ENCODE data around the gene PLCXD3. TPM values are rescaled to one million over a fixed set of nuclear protein-coding genes. Genes with fewer than 3 reads are reported as not detected.

The PLCXD3 gene
- total RNA-seq, 1 donor from 2014 or later: not detected

DNA sequence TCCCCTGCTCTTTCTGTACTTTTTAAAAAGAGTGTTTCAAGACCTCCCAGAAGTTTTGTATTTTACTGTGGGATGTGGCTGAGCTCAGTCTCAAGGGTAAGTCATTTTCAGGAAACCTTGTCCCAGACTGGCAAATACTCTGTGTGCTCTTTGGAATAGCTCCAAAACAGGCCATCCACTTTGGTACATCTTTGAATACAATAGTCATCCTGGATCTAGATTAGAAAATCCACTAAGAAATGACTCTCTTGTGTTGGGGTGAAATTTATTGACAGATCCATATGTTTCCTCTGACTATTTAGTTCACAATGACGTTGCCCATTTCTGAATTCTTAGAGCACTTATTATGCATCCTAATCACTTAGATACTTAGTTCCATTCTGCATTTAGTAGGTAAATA, 95.2 kb downstream of the PLCXD3 start:
- Mint-ChIP-seq H3K4me3 (no peak overlapping the region), H3K4me1 (no peaks in the 10 kb centered on the region), H3K27ac (no peak overlapping the region), H3K27me3 (no peaks in the 10 kb centered on the region), H3K36me3 (ENCODE audit: low read depth) (no peaks in the 10 kb centered on the region), H3K9me3 (no peaks in the 10 kb centered on the region)
- DNase-seq: no peak
- intact Hi-C loops (cut with micrococcal nuclease): no loop called here

DNA sequence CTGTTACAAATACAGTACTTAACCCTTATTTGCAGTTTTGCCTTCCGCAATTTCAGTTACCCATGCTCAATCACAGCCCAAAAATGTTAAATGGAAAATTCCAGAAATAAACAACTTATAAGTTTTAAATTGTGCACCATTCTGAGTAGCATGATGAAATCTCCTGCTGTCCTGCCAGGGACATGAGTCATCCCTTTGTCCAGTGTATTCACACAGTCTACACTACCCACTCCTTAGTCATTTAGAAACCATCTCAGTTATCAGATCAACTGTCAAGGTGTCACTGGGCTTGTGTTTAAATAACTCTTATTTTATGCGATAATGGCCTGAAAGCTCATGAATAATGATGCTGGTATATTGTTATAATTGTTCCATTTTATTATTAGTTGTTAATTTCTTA, 95.8 kb downstream of the PLCXD3 start:
- intact Hi-C loops (cut with micrococcal nuclease): no loop called here
- no peak for DNase-seq
- no peaks in the 10 kb centered on the region for H3K4me1 Mint-ChIP-seq
- H3K36me3 Mint-ChIP-seq (ENCODE audit: low read depth): no peaks in the 10 kb centered on the region
- H3K27me3 Mint-ChIP-seq: no peaks in the 10 kb centered on the region
- no peak overlapping the region for H3K4me3 Mint-ChIP-seq
- H3K27ac Mint-ChIP-seq: no peak overlapping the region
- H3K9me3 Mint-ChIP-seq: no peaks in the 10 kb centered on the region

DNA sequence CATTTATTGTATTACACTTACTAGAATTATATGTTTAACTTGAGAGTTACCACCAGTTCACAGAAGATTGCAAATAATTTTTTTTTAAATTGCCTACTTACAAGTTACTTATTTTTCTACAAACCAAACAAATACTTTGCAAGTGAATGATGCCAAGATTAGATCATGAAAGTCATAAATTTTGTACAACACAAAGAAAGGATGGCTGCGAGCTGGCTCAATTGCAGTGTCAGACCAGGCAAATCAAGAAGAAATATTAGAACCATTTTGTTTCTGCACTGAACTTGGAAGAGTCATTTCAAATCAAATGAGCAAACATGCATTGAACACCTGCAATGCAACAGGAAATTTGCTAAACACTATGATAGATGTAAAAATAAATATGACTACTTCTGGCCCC, 97.3 kb downstream of the PLCXD3 start:
- Mint-ChIP-seq H3K4me1 (no peaks in the 10 kb centered on the region), H3K27ac (no peak overlapping the region), H3K9me3 (no peaks in the 10 kb centered on the region), H3K4me3 (no peak overlapping the region), H3K27me3 (no peaks in the 10 kb centered on the region), H3K36me3 (ENCODE audit: low read depth) (no peaks in the 10 kb centered on the region)
- DNase-seq: no peak
- intact Hi-C loops (cut with micrococcal nuclease): no loop called here

DNA sequence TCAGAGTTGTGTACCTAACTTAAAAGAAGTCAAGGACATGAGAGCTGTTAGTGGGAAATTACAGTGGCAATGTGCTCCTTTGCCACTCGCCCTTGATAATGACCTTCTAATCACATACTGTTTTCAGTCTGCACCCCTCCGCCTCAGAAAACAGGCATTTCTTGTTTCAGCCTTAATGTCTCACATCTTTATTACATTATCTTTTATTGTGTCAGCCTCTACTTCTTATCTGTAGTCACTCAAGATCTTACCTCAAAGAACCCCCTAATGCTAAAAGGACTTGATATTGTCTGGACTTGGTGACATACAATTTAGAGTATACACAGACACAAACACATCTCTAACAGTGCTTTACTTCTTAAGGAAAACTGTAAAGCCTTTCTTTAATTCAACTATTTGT, 97.9 kb downstream of the PLCXD3 start:
- no peak overlapping the region for H3K4me3 Mint-ChIP-seq
- no peak for DNase-seq

DNA sequence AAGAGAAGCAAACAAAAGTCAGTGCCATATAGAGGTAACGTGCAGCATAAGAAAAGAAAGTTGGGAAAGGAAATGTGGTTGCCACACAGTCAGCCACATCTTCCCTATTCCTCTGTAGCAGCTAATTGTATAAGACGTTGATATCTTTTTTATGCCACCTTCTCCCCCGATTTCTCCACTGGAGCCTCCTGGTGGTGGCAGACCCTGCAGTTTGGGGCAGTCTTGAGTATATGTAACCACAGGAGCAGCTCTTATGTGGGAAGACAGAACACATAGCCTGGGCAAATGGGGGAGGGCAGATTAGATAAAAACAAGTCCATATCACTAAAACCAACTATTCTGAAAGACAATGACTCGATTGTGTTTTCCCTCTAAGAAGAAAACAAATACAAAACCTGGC, 99.7 kb downstream of the PLCXD3 start:
- no peaks in the 10 kb centered on the region for H3K4me1 Mint-ChIP-seq
- intact Hi-C loops (cut with micrococcal nuclease): no loop called here
- no peak overlapping the region for H3K27ac Mint-ChIP-seq
- H3K9me3 Mint-ChIP-seq: no peaks in the 10 kb centered on the region
- H3K36me3 Mint-ChIP-seq (ENCODE audit: low read depth): no peaks in the 10 kb centered on the region
- no peak for DNase-seq
- H3K27me3 Mint-ChIP-seq: no peaks in the 10 kb centered on the region
- H3K4me3 Mint-ChIP-seq: no peak overlapping the region

More for the DNA sequence above, 97.9 kb downstream of the PLCXD3 start:
- intact Hi-C loops (cut with micrococcal nuclease): no loop called here
- no peaks in the 10 kb centered on the region for H3K27me3 Mint-ChIP-seq
- H3K9me3 Mint-ChIP-seq: no peaks in the 10 kb centered on the region
- H3K27ac Mint-ChIP-seq: no peak overlapping the region
- H3K36me3 Mint-ChIP-seq (ENCODE audit: low read depth): no peaks in the 10 kb centered on the region
- no peaks in the 10 kb centered on the region for H3K4me1 Mint-ChIP-seq

DNA sequence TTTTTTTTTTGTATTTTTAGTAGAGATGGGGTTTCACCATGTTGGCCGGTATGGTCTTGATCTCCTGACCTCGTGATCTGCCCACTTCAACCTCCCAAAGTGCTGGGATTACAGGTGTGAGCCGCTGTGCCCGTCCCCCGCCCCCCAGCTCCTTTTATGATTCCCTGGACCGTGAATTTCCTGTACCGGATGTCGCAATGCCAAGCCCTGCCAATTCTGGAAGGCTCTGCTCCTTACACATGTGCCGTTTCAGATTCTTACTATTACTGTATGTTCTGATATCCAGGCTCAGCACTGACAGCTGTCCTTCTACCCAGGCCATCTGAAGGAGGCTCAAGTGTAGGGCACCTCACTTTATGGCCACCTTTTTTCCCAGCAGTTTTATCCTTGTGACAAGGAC, 100.1 kb downstream of the PLCXD3 start:
- Mint-ChIP-seq H3K36me3 (ENCODE audit: low read depth) (no peaks in the 10 kb centered on the region), H3K4me1 (no peaks in the 10 kb centered on the region), H3K27ac (no peak overlapping the region), H3K27me3 (no peaks in the 10 kb centered on the region), H3K4me3 (no peak overlapping the region), H3K9me3 (no peaks in the 10 kb centered on the region)
- no peak for DNase-seq
- intact Hi-C loops (cut with micrococcal nuclease): no loop called here

DNA sequence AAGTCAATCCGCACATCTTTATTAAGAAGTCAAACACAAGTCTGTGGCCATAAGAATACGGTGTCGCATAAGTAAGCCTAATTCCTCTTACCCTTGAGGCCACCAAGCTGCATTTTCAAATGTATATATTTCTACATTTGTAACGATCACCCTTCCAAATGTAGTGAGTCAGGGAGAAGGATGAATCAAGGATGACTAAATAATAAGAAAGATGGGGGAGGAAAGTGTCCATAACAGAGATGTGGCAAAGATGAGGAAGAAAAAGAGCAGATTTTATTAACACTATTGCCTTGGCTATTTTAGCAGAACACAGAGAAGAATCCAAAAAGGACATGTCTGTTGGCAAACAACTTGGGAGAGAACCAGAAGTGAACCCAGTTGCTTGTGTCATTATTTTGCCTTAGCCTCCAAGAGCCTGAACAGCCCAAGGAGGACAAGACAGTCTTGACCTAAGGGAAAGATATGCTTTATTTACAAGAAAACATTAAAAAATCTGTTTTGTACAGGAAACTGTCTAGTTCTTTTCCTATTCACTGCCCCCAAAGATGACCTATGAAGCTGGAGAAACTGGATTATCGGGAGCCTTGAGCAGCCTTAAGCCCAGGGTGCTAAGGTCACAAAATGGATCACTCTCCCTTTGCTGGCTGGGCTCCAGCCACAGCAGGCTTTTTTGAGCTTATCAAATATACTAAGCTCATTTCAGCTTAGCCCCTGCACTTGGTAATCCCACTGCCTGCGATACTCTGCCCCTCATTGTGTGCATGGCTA, 101.5 kb downstream of the PLCXD3 start:
- Mint-ChIP-seq H3K4me1 (no peaks in the 10 kb centered on the region), H3K9me3 (no peaks in the 10 kb centered on the region), H3K27me3 (no peaks in the 10 kb centered on the region), H3K4me3 (no peak overlapping the region), H3K27ac (no peak overlapping the region), H3K36me3 (ENCODE audit: low read depth) (no peaks in the 10 kb centered on the region)
- DNase-seq: no peak
- intact Hi-C loops (cut with micrococcal nuclease): no loop called here

DNA sequence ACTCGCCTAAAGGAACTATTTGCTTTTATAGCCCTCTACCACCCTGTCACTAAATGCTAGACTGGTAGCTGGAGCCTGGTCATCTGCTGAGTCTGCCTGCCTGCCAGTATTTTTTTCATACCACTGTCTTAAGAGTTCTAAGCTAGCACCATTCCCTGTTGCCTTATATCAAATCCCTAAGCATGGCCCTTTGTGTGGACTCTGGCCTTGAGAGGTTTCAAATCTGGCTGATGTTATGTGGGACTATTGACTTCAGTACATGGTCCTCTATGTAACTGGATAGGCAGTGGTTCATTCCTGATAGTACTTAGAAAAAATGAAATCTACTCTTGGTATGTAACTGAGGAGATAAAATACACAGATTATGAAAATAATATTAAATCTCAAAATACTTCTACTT, 103.5 kb downstream of the PLCXD3 start:
- no peak for DNase-seq
- Mint-ChIP-seq H3K4me3 (no peak overlapping the region), H3K27me3 (no peaks in the 10 kb centered on the region), H3K36me3 (ENCODE audit: low read depth) (no peaks in the 10 kb centered on the region), H3K27ac (no peak overlapping the region), H3K9me3 (no peaks in the 10 kb centered on the region), H3K4me1 (no peaks in the 10 kb centered on the region)
- intact Hi-C loops (cut with micrococcal nuclease): no loop called here

DNA sequence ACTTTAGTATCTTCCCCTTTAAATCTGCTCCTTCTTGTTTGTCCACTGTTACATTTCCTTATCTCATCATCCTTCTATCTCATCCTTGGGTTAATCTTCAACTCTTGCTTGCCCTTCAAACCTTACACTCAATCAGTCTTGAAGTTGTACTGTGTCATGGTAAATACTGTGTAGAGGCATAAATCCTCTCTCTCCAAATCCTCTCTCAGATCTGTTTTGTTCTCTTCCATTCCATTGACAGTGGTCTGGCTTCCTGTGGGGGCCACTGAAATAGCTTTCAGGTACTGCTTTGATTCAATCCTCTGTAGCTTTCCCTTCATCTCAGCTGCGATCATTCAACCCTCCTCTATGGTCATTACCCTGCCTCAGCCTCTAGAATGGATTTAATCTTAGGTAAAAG, 104.0 kb downstream of the PLCXD3 start:
- Mint-ChIP-seq H3K4me3 (no peak overlapping the region), H3K27ac (no peak overlapping the region), H3K36me3 (ENCODE audit: low read depth) (no peaks in the 10 kb centered on the region), H3K27me3 (no peaks in the 10 kb centered on the region), H3K9me3 (no peaks in the 10 kb centered on the region), H3K4me1 (no peaks in the 10 kb centered on the region)
- no peak for DNase-seq
- intact Hi-C loops (cut with micrococcal nuclease): no loop called here

DNA sequence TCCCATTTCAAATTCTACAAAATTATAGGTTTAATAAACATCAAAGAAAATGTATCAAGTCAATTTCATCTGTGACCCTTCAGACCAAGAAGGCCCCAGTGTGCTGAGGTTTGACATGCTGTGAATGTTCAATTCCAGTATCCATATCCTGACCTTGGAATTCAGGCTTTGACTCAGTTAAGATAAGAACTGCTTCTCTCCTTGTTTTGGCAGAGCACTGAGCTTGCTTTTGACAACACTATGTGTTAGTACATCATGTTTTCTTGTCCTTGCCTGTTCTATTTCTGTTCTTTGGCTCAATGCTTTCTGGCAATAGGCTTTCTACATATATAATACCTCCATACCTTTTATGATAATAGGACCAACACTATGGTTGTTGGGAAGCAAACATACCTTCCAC, 105.6 kb downstream of the PLCXD3 start:
- intact Hi-C loops (cut with micrococcal nuclease): no loop called here
- DNase-seq: no peak
- Mint-ChIP-seq H3K4me1 (no peaks in the 10 kb centered on the region), H3K4me3 (no peak overlapping the region), H3K27me3 (no peaks in the 10 kb centered on the region), H3K36me3 (ENCODE audit: low read depth) (no peaks in the 10 kb centered on the region), H3K9me3 (no peaks in the 10 kb centered on the region), H3K27ac (no peak overlapping the region)

DNA sequence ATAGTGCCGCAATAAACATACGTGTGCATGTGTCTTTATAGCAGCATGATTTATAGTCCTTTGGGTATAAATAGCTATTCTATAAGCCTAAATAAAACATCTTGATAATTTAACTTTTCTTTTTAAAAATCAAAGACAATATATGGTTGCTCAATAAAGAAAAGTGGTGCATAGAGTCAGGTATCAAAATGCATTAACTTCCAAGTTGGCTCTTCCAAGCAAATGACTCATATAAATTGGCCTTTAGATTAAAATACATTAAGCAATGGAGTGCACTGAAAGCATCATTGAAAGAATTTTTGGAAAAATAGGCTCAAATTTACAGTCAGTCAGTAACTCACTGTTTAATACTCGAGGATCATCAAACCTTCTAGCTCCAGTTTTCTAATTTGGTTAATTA, 106.6 kb downstream of the PLCXD3 start:
- H3K27ac Mint-ChIP-seq: no peak overlapping the region
- H3K36me3 Mint-ChIP-seq (ENCODE audit: low read depth): no peaks in the 10 kb centered on the region
- intact Hi-C loops (cut with micrococcal nuclease): no loop called here
- no peaks in the 10 kb centered on the region for H3K27me3 Mint-ChIP-seq
- no peak for DNase-seq
- no peak overlapping the region for H3K4me3 Mint-ChIP-seq
- H3K9me3 Mint-ChIP-seq: no peaks in the 10 kb centered on the region
- no peaks in the 10 kb centered on the region for H3K4me1 Mint-ChIP-seq

DNA sequence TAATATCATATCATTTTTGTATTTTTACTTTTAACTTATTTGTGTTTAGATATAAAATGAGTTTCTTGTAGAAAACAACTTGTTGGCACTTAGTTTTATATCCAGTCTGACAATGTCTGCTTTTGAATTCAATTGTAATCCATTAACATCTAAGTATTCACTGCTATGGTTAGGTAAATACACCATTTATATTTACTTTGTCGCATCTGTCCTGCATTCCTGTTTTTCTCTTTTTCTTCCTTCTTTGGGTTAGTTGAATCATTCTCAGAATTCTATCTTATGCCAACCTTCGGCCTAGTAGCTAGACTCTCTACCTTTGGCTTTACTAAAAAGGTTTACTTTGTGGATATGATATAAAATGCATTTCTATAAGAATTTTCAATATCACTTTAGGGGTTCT, 107.6 kb downstream of the PLCXD3 start:
- Mint-ChIP-seq H3K4me1 (no peaks in the 10 kb centered on the region), H3K9me3 (no peaks in the 10 kb centered on the region), H3K4me3 (no peak overlapping the region), H3K36me3 (ENCODE audit: low read depth) (no peaks in the 10 kb centered on the region), H3K27me3 (no peaks in the 10 kb centered on the region), H3K27ac (no peak overlapping the region)
- no peak for DNase-seq
- intact Hi-C loops (cut with micrococcal nuclease): no loop called here

DNA sequence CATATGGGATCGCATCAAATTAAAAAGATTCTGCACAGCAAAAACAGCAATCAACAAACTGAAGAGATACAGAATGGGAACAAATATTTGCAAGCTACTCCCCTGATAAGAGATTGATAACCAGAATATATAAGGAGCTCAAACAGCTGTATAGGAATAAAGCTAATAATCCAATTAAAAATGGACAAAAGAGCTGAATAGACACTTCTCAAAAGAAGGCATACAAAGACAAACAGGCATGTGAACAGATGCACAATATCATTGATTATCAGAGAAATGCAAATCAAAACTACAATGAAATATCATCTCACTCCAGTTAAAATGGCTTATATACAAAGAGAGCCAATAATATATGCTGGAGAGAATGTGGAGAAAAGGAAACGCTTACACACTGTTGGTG, 110.6 kb downstream of the PLCXD3 start:
- Mint-ChIP-seq H3K36me3 (ENCODE audit: low read depth) (no peaks in the 10 kb centered on the region), H3K4me1 (no peaks in the 10 kb centered on the region), H3K27ac (no peak overlapping the region), H3K27me3 (no peaks in the 10 kb centered on the region), H3K9me3 (no peaks in the 10 kb centered on the region), H3K4me3 (no peak overlapping the region)
- intact Hi-C loops (cut with micrococcal nuclease): no loop called here
- no peak for DNase-seq

DNA sequence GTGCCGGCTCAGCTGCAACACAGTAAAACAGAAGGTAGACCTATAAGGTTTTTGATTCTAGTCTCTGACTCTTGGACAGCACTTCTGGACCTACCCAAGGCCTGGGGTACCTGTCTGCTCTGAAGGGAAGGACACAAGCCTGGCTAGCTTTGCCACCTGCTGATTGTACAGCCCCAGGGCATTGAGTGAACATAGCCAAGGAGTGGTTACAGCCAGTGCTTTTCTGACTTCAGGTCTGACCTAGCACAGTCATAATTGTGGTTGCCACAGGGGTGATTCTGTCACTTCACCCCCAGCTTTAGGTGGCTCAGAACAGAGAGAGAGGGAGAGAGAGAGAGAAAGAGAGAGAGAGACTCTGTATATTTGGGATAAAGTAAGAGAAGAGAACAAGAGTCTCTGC, 118.4 kb downstream of the PLCXD3 start:
- Mint-ChIP-seq H3K4me3 (no peak overlapping the region), H3K27ac (no peak overlapping the region), H3K9me3 (no peaks in the 10 kb centered on the region), H3K27me3 (no peaks in the 10 kb centered on the region), H3K4me1 (no peaks in the 10 kb centered on the region), H3K36me3 (ENCODE audit: low read depth) (no peaks in the 10 kb centered on the region)
- intact Hi-C loops (cut with micrococcal nuclease): no loop called here
- no peak for DNase-seq

DNA sequence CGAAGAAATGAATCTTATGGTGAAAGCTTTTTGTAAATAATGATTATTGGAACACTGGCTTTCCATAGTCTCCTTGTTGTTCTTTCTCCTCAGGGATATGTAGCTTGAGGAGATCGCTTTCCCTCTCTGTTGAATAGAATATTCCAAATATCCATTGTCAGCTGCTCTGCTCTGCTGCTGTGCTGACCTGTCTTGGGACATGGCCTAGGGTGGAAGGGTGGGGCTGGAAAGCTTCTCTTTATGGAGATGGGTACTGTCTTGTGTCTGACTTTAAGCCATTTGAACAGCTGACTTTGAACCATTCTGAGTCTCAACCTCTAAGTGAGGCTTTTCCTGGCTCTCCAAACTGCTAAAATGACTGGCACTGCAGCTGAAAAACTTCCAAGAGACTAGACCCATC, 135.8 kb downstream of the PLCXD3 start:
- Mint-ChIP-seq H3K4me1 (no peaks in the 10 kb centered on the region), H3K27me3 (no peaks in the 10 kb centered on the region), H3K36me3 (ENCODE audit: low read depth) (no peaks in the 10 kb centered on the region), H3K4me3 (no peak overlapping the region), H3K27ac (no peak overlapping the region), H3K9me3 (no peaks in the 10 kb centered on the region)
- DNase-seq: no peak
- intact Hi-C loops (cut with micrococcal nuclease): no loop called here

Data from activated CD4-positive, alpha-beta T cell treated with anti-CD3 and anti-CD28 coated beads, Interleukin-2, amount 10 ng/mL, durations not matched to agents 24 days and 14 days (primary cell).